ENCODE results near the gene FAU. TPM values are rescaled to one million over a fixed set of nuclear protein-coding genes. Genes with fewer than 3 reads are reported as not detected.
A peak's percentile ranks its signal among the peaks of the same experiment; 100 is the strongest.

The FAU gene
- total and polyA plus RNA-seq, 2 of the 13 experiments (the other 11 are each of a cell fraction or from before 2014, with no cell fraction given) = 374 to 869 TPM

GRCh38 chr11:65165410-65166317 is 43.7 kb upstream of the FAU start (continued):
- no peak for TF ChIP-seq RAD51 (IDR thresholded peaks at IDR 0.05; ENCODE audit: borderline replicate concordance)
- TF ChIP-seq TCF12 (IDR thresholded peaks at IDR 0.05) = no peak
- TF ChIP-seq TCF12 (CRISPR knock-in tag; IDR thresholded peaks at IDR 0.05) = no peak
- TF ChIP-seq HNF1A (IDR thresholded peaks at IDR 0.05; ENCODE audit: low read depth) = 0 out of 2 replicates have a peak, but pooled peaks have one; percentile 9
- TF ChIP-seq HNF1A (CRISPR knock-in tag; IDR thresholded peaks at IDR 0.05; ENCODE audit: borderline replicate concordance) = no peak
- TF ChIP-seq NR2C2 (CRISPR knock-in tag; IDR thresholded peaks at IDR 0.05; ENCODE audit: borderline replicate concordance) = peak; percentile 31; the same call in 1 of the 2 replicates
- no peak for TF ChIP-seq NR0B2 (CRISPR knock-in tag; IDR thresholded peaks at IDR 0.05)
- peak; percentile 51 for TF ChIP-seq SIX1 (CRISPR knock-in tag; IDR thresholded peaks at IDR 0.05; ENCODE audit: borderline replicate concordance)
- TF ChIP-seq KLF6 (CRISPR knock-in tag; IDR thresholded peaks at IDR 0.05) = no peak
- TF ChIP-seq RXRB (CRISPR knock-in tag; IDR thresholded peaks at IDR 0.05; ENCODE audit: borderline replicate concordance) = peak; percentile 53
- no peak for TF ChIP-seq ZNF770 (CRISPR knock-in tag; IDR thresholded peaks at IDR 0.05)
- no peak for TF ChIP-seq ZBTB33 (CRISPR knock-in tag; IDR thresholded peaks at IDR 0.05)
- peak; percentile 72; the same call in 1 of the 2 replicates for TF ChIP-seq KDM2A (CRISPR knock-in tag; IDR thresholded peaks at IDR 0.05; ENCODE audit: borderline replicate concordance, low read depth)
- no peak for TF ChIP-seq ZNF569 (CRISPR knock-in tag; IDR thresholded peaks at IDR 0.05; ENCODE audit: borderline replicate concordance)
- TF ChIP-seq POLR2AphosphoS5 (IDR thresholded peaks at IDR 0.05; ENCODE audit: low read depth, low read length) = peak; percentile 38
- peak; percentile 74; the same call in 1 of the 2 replicates for TF ChIP-seq NFIC (IDR thresholded peaks at IDR 0.05; ENCODE audit: low read length)

All from HepG2 (cell line).